IPS-20b (cell line): ENCODE data around the gene CKB.
"Not testable (repeated sequence)": the region's sequence is repeated elsewhere in the genome, so short reads cannot be mapped to it uniquely, and the experiment has no call there.

Experiments
- H3K27ac ChIP-seq: one replicate; pipeline ENCODE4 v1.5.1; 2013; ENCODE audit warnings: low read length
- H3K27me3 ChIP-seq: 2 replicates; pipeline ENCODE4 v1.6.1; 2013; ENCODE audit warnings: mild to moderate bottlenecking, low read length, inconsistent platforms; ENCODE audit not compliant: insufficient read depth
- H3K36me3 ChIP-seq: 2 replicates; pipeline ENCODE4 v1.6.1; 2013; ENCODE audit warnings: low read depth, mild to moderate bottlenecking, inconsistent platforms, low read length, moderate library complexity; ENCODE audit not compliant: insufficient read depth
- H3K4me1 ChIP-seq: 2 replicates; pipeline ENCODE4 v1.6.1; 2013; ENCODE audit warnings: mild to moderate bottlenecking, control low read depth, inconsistent platforms, low read length, moderate library complexity; ENCODE audit not compliant: insufficient read depth
- H3K4me3 ChIP-seq: 2 replicates; pipeline ENCODE4 v1.5.1; 2013; ENCODE audit warnings: mild to moderate bottlenecking, low read length, inconsistent platforms
- H3K9ac ChIP-seq: 2 replicates; pipeline ENCODE4 v1.6.1; 2013; ENCODE audit warnings: low read depth, mild to moderate bottlenecking, inconsistent platforms, low read length, moderate library complexity
- H3K9me3 ChIP-seq: 2 replicates; pipeline ENCODE4 v1.6.1; 2013; ENCODE audit warnings: mild to moderate bottlenecking, low read depth, low read length, inconsistent platforms; ENCODE audit not compliant: insufficient read depth

Gene CKB

DNA sequence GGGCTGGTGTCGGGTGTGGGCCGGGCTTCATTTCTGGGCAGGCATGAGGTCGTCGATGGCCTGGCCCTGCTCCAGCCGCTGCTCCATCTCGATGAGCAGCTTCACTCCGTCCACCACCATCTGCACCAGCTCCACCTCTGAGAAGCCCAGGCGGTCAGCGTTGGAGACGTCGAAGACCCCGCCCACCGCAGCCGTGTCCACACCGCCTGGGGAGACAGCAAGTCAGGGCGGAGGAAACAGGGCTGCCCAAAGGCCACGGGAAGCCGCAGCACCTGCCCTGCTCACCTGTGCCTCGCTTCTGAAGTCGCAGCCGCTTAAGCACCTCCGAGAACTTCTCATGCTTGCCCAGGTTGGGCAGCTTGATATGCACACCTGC, 2.8 kb downstream of the CKB start:
- Histone ChIP-seq H3K4me3 (no peak overlapping the region), H3K4me1 (peaks cover 9% of the 10 kb centered on the region; the same call in 1 of the 2 replicates), H3K36me3 (peaks cover 20% of the 10 kb centered on the region), H3K27me3 (peaks cover 21% of the 10 kb centered on the region), H3K9ac (no peak overlapping the region), H3K27ac (no peak overlapping the region), H3K9me3 (no peaks in the 10 kb centered on the region)

DNA sequence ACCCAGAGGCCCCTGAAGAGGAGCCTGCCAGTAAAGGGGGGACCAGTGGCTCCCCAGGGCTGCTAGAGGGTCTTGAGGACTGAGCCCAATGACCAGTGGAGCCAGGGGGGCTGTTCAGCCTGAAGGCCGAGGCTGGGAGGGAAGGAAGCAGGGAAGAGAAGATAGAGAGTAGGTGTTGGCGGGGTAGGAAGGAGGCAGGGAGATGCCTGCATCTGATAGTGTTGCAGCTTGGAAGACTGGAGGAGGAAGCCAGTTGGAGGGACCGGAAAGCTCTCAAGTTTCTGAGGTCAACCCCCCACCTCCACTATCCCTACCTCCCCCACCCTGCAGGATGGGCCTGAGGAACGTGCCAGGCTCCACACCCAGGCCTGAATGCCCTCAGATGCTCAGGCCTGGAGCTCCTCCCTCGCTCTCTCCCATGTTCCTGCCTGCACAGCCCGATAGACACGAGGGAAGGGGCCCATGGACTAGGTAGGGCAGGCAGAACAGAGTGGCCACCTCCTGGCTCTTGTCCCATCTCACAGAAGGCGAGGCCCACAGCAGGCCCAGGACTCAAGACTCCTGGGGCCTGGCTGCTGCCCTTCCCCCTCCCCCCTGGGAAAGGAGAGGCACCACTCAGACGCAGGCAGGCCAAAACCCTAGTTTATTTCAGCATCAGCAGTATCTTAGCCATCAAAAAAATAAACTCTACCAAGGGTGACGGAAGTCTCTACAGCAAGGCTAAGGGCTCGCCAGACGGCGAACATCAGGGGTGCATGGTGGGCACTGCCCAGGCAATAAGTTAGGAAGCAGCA, 3.4 kb downstream of the CKB start:
- Histone ChIP-seq H3K4me3 (no peak overlapping the region), H3K27me3 (peaks cover 15% of the 10 kb centered on the region), H3K4me1 (peaks cover 9% of the 10 kb centered on the region; the same call in 1 of the 2 replicates), H3K27ac (no peak overlapping the region), H3K36me3 (peaks cover 20% of the 10 kb centered on the region), H3K9me3 (no peaks in the 10 kb centered on the region), H3K9ac (no peak overlapping the region)

- Histone ChIP-seq H3K9me3 (no peaks in the 10 kb centered on the region), H3K4me1 (peaks cover 9% of the 10 kb centered on the region; the same call in 1 of the 2 replicates), H3K9ac (no peak overlapping the region), H3K27me3 (peaks cover 8% of the 10 kb centered on the region), H3K4me3 (no peak overlapping the region), H3K36me3 (peaks cover 20% of the 10 kb centered on the region), H3K27ac (no peak overlapping the region)
These were observed 4.1 kb downstream of the CKB start for GRCh38 chr14:103518422-103519042.

DNA sequence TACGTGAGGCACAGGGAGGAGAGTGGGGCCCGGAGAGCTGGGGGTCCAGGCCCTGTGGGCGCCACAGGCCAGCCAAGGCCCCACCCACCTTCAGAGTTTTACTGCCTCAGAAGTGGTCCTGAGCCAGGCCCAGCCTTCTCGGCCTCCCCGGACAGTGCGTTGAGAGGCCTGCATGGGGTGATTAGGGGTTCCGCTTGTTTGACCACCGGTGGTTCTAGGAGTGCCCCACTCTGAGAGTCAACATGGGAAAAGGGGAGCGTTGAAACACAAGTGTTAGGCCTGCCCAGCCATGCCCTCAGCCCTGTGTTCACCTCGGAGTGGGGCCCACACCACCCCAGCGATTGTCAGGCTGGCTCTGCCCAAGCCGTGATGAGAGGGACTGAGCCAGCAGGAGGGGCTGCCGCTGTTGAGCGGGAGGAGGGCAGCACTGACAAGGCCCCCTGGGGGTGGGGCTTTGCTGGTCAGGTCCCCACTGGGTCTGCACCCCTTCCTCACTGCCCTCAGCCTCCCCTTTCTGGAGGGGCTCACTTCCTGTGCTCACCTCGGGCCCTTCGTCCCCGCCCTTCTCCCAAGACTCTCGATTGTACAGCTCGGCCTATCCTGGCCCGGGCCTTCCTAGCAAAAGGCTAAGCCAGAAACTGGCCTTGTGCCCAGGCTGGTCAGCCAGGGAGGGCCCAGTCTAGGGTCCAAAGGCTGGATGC, 4.8 kb downstream of the CKB start:
- H3K4me1 ChIP-seq: peaks cover 9% of the 10 kb centered on the region; the same call in 1 of the 2 replicates
- no peak overlapping the region for H3K4me3 ChIP-seq
- peaks cover 20% of the 10 kb centered on the region for H3K36me3 ChIP-seq
- H3K27me3 ChIP-seq: peaks cover 1% of the 10 kb centered on the region; the same call in 1 of the 2 replicates
- no peak overlapping the region for H3K9ac ChIP-seq
- H3K9me3 ChIP-seq: no peaks in the 10 kb centered on the region
- no peak overlapping the region for H3K27ac ChIP-seq

DNA sequence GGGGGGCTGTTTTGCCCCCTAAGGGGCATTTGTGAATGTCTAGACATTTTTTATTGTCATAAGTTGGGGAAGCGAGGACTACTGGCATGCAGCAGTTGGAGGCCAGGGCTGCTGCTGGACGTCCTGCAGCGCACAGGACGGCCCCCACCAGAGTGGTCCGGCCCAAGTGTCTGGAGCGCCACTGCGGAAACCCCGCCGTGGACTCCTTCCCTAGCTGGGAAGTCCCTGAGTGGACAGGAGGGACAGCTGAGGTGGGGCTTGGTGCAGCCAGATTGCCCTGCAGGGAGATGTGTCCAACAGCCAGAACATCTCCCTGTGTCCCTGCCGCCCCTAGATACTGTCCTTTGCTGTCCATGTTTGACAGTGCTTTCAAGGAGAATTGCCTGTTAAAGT, 5.5 kb downstream of the CKB start:
- Histone ChIP-seq H3K27me3 (no peaks in the 10 kb centered on the region), H3K4me3 (no peak overlapping the region), H3K9ac (no peak overlapping the region), H3K27ac (no peak overlapping the region), H3K36me3 (peaks cover 24% of the 10 kb centered on the region), H3K4me1 (peaks cover 9% of the 10 kb centered on the region; the same call in 1 of the 2 replicates), H3K9me3 (no peaks in the 10 kb centered on the region)

- peaks cover 24% of the 10 kb centered on the region for H3K36me3 ChIP-seq
- no peaks in the 10 kb centered on the region for H3K9me3 ChIP-seq
- peaks cover 9% of the 10 kb centered on the region; the same call in 1 of the 2 replicates for H3K4me1 ChIP-seq
- no peak overlapping the region for H3K27ac ChIP-seq
- no peaks in the 10 kb centered on the region for H3K27me3 ChIP-seq
- no peak overlapping the region for H3K9ac ChIP-seq
- H3K4me3 ChIP-seq: no peak overlapping the region
These were observed 6.0 kb downstream of the CKB start for GRCh38 chr14:103516426-103517173.

GRCh38 chr14:103514596-103515421, 7.8 kb downstream of the CKB start:
- H3K9me3 ChIP-seq: no peaks in the 10 kb centered on the region
- H3K4me1 ChIP-seq: peaks cover 6% of the 10 kb centered on the region; the same call in 1 of the 2 replicates
- H3K4me3 ChIP-seq: no peak overlapping the region
- H3K36me3 ChIP-seq: peaks cover 26% of the 10 kb centered on the region
- no peak overlapping the region for H3K27ac ChIP-seq
- no peaks in the 10 kb centered on the region for H3K27me3 ChIP-seq
- no peak overlapping the region for H3K9ac ChIP-seq

GRCh38 chr14:103512701-103513611, 9.7 kb downstream of the CKB start:
- Histone ChIP-seq H3K4me3 (no peak overlapping the region), H3K9ac (no peak overlapping the region), H3K4me1 (no peaks in the 10 kb centered on the region), H3K27me3 (no peaks in the 10 kb centered on the region), H3K36me3 (peaks cover 29% of the 10 kb centered on the region; the same call in 1 of the 2 replicates), H3K27ac (no peak overlapping the region), H3K9me3 (no peaks in the 10 kb centered on the region)

- not testable (repeated sequence) for H3K27ac ChIP-seq, H3K4me3 ChIP-seq, H3K9ac ChIP-seq, H3K4me1 ChIP-seq, H3K9me3 ChIP-seq, H3K27me3 ChIP-seq
- H3K36me3 ChIP-seq: peaks cover 29% of the 10 kb centered on the region; the same call in 1 of the 2 replicates
These were observed 10.4 kb downstream of the CKB start for GRCh38 chr14:103512180-103512579.
